Peyer's patch (tissue), 4 donors: Measurements from ENCODE around the gene AFDN. TPM values are rescaled to one million over a fixed set of nuclear protein-coding genes. Genes with fewer than 3 reads are reported as not detected.
A peak's percentile ranks its signal among the peaks of the same experiment; 100 is the strongest.

Experiments used
- DNase-seq, 3 donors: peaks; one replicate each; pipeline ENCODE4 v3.0.0-alpha.2; 2017 to 2019
- H3K27ac ChIP-seq, 4 donors: fragments of 200-600 bp; sonication (generic); one replicate each; pipeline ENCODE4 v1.5.1; 2016 to 2019
- H3K27me3 ChIP-seq, 2 donors: fragments of 200-600 bp; sonication (generic); one replicate each; pipeline ENCODE4 v1.5.1; 2019
- H3K36me3 ChIP-seq, 3 donors: fragments of 200-600 bp; sonication (generic); one replicate each; pipeline ENCODE4 v1.5.1; 2016 to 2019
- H3K4me1 ChIP-seq, 4 donors: fragments of 200-600 bp; sonication (generic); one replicate each; pipeline ENCODE4 v1.5.1; 2016 to 2019
- H3K4me3 ChIP-seq, 4 donors: fragments of 200-600 bp; sonication (generic); 1 replicate in 3 of 4; 2 replicates in 1 of 4; pipeline ENCODE4 v1.5.1; 2016 to 2019; ENCODE audit warnings: mild to moderate bottlenecking in 1 of 4
- H3K9me3 ChIP-seq, 4 donors: fragments of 200-600 bp; sonication (generic); one replicate each; pipeline ENCODE4 v1.5.1; 2016 to 2019; ENCODE audit warnings: mild to moderate bottlenecking in 1 of 4
- POLR2A ChIP-seq, 2 donors: fragments of 450-650 bp; IDR thresholded peaks; one replicate each; pipeline ENCODE4 v1.5.1; 2017; ENCODE audit warnings: antibody characterized with exemption in 2 of 2, mild to moderate bottlenecking in 2 of 2, moderate library complexity in 2 of 2
- total RNA-seq, 4 donors: library from RNA; depleted of rRNA; stranded (reverse); fragments of >200 nt; gene quantifications; one replicate each; pipeline ENCODE4 v1.1.0, GENCODE V29; 2016
- TF ChIP-seq, protein P1 (sequence below), 6 experiments: fragments of 450-650 bp in 4 of 6; fragments of 200-600 bp in 2 of 6; sonication (generic) in 1 of 6; IDR thresholded peaks; one replicate each; pipeline ENCODE4 v1.5.1; 2017 to 2019; ENCODE audit warnings: antibody characterized with exemption in 6 of 6, mild to moderate bottlenecking in 3 of 6, moderate library complexity in 1 of 6

The AFDN gene
- total RNA-seq, 4 donors from 2014 or later: 265 to 326 (median 313) TPM

DNA sequence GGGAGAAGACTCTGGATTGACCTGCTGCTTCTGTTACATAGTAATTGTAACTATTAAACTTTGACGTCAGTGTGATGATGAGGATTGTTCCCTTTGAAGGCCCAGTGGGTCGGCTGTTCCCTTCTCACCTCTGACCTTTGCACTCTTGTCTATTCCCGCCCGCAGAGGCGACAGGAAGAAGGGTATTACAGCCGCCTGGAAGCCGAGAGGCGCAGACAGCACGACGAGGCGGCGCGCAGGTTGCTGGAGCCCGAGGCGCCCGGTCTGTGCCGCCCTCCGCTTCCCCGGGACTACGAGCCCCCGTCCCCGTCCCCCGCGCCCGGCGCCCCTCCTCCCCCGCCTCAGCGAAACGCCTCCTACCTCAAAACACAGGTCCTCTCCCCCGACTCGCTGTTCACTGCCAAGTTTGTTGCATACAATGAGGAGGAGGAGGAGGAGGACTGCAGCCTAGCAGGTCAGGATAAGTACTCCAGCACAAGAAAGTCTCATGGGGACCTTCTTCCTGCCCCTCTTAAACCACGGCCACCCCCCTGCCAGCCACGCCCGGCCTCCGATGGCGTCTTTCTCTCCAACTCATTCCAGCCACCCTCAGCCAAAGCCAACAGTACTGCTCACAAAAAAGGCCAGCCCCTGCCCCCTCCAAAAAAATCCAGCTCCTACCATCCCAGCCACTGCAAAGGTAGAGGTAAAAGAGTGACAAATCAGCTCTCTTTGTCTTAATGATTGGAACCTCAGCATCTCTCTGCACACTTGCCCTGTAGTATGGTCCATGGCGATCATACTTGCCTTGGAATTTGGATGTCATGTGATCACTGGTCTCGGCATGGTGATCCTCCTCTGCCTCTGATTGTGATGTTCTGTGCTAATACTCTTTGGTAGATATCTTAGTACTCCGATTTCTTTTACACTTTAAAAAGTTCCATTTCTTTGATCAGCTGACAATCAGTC lies 139.2 kb downstream of the AFDN start:
- DNase-seq: no peak
- no peak overlapping the region for H3K4me3 ChIP-seq
- H3K27ac ChIP-seq: peak overlapping the region in 2 of 4 donors; percentile 38 to 50
- no peaks in the 10 kb centered on the region for H3K27me3 ChIP-seq
- peaks cover 0 to 60% (median 0%) of the 10 kb centered on the region in 3 donors for H3K36me3 ChIP-seq
- peaks cover 0 to 23% (median 0%) of the 10 kb centered on the region in 4 donors for H3K4me1 ChIP-seq
- no peak for TF ChIP-seq POLR2A (IDR thresholded peaks at IDR 0.05)
- TF ChIP-seq, protein P1, sequence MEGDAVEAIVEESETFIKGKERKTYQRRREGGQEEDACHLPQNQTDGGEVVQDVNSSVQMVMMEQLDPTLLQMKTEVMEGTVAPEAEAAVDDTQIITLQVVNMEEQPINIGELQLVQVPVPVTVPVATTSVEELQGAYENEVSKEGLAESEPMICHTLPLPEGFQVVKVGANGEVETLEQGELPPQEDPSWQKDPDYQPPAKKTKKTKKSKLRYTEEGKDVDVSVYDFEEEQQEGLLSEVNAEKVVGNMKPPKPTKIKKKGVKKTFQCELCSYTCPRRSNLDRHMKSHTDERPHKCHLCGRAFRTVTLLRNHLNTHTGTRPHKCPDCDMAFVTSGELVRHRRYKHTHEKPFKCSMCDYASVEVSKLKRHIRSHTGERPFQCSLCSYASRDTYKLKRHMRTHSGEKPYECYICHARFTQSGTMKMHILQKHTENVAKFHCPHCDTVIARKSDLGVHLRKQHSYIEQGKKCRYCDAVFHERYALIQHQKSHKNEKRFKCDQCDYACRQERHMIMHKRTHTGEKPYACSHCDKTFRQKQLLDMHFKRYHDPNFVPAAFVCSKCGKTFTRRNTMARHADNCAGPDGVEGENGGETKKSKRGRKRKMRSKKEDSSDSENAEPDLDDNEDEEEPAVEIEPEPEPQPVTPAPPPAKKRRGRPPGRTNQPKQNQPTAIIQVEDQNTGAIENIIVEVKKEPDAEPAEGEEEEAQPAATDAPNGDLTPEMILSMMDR (IDR thresholded peaks at IDR 0.05): no peak
- H3K9me3 ChIP-seq: no peaks in the 10 kb centered on the region

DNA sequence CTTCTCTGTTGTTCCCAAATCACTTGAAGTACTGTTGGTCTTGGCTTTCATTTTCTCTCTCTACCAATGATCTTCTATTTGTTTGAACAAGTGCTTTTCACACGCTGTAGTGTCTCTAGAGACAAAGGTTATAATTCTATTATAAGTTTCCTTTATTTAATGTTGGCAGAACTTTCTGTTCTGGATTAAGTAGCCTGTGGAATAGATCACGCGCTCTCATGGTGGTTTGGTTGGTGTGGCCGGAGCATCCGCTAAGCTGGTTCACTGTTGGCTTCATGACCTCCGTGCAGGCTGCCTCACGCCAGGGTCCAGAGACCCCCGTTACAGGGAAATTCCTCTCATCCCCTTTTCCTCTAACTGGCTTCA lies 139.8 kb downstream of the AFDN start:
- H3K4me3 ChIP-seq: no peak overlapping the region
- peaks cover 0 to 23% (median 0%) of the 10 kb centered on the region in 4 donors for H3K4me1 ChIP-seq
- no peaks in the 10 kb centered on the region for H3K27me3 ChIP-seq
- peak overlapping the region in 1 of 4 donors; percentile 12 for H3K27ac ChIP-seq
- peaks cover 0 to 63% (median 0%) of the 10 kb centered on the region in 3 donors for H3K36me3 ChIP-seq
- DNase-seq: no peak
- no peak for TF ChIP-seq POLR2A (IDR thresholded peaks at IDR 0.05)
- TF ChIP-seq, protein P1 (IDR thresholded peaks at IDR 0.05): no peak
- no peaks in the 10 kb centered on the region for H3K9me3 ChIP-seq

DNA sequence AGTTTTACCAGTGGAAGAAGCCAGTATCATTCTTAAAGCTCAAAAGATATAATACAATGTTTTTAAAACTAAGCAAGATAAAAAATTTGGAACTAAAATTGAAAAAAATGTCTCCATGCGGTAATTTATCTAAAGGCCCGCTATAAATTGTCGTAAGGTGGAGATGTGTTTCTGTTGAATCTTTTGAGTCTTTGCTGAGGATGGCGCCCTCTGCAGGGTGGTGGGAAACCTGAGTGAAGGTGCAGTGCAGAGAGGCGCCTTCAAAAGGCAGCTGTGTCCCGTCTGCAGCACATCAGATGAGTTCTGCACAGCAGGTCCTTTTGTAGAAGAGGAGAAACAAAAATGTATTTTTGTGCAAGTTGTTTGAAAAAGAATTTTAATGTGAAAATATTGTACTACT lies 141.4 kb downstream of the AFDN start:
- no peak overlapping the region for H3K27ac ChIP-seq
- DNase-seq: peak in 1 of 3 donors; percentile 69
- H3K27me3 ChIP-seq: no peaks in the 10 kb centered on the region
- H3K4me3 ChIP-seq: no peak overlapping the region
- no peak for TF ChIP-seq POLR2A (IDR thresholded peaks at IDR 0.05)
- TF ChIP-seq, protein P1 (IDR thresholded peaks at IDR 0.05): peak in 4 of 6 experiments; percentile 24 to 49 (median 42)
- H3K36me3 ChIP-seq: peaks cover 0 to 54% (median 0%) of the 10 kb centered on the region in 3 donors
- H3K9me3 ChIP-seq: no peaks in the 10 kb centered on the region
- H3K4me1 ChIP-seq: peaks cover 0 to 23% (median 0%) of the 10 kb centered on the region in 4 donors

DNA sequence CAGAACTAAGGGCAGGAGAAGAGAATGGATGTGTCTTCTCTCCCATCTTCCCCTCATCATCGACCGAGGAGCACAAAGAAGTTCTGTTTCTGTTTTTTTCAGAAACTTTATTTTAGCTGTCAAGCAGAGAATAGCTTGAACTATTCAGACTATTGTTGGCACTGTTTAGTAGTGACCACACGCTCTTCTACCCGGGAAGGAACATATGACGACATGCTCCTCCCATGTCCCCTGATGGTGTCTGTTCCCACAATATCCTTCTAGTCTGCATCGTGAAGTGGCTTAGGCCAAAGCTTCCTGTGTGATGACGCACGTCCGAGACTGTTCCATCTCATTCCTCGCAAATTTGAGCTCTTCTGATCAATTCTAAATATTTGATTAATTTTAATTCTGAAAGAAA lies 143.5 kb downstream of the AFDN start:
- no peaks in the 10 kb centered on the region for H3K9me3 ChIP-seq
- H3K4me1 ChIP-seq: peaks cover 0 to 8% (median 0%) of the 10 kb centered on the region in 4 donors
- no peak overlapping the region for H3K27ac ChIP-seq
- H3K4me3 ChIP-seq: no peak overlapping the region
- TF ChIP-seq, protein P1 (IDR thresholded peaks at IDR 0.05): no peak
- TF ChIP-seq POLR2A (IDR thresholded peaks at IDR 0.05): no peak
- no peaks in the 10 kb centered on the region for H3K27me3 ChIP-seq
- no peak for DNase-seq
- peaks cover 0 to 45% (median 0%) of the 10 kb centered on the region in 3 donors for H3K36me3 ChIP-seq

DNA sequence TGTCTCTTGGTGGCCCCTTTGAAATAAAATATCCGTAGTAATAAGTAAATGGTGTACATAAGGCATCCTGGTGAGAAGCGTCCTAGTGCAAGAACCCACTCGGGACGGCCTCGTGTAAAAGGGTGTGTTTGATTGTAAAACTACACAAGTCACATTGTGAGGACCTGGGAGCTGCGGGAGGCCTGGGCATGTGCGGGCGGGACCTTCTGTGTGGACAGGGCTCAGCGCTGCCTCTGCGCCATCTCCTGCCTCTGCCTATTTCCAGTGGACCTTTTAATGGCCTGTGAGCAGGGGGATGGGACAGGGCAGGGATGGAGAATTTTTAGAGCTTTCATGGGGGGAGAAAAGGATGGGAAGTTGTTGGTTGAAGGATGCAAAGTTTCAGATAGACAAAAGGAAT lies 145.5 kb downstream of the AFDN start:
- Histone ChIP-seq H3K4me3 (no peak overlapping the region), H3K9me3 (no peaks in the 10 kb centered on the region), H3K36me3 (peaks cover 0 to 32% (median 0%) of the 10 kb centered on the region in 3 donors), H3K4me1 (no peaks in the 10 kb centered on the region), H3K27me3 (no peaks in the 10 kb centered on the region), H3K27ac (no peak overlapping the region)
- DNase-seq: no peak
- TF ChIP-seq, protein P1 (IDR thresholded peaks at IDR 0.05): no peak
- no peak for TF ChIP-seq POLR2A (IDR thresholded peaks at IDR 0.05)
